GM19025 (cell line): ENCODE results near the gene LIPG.

Experiments used
- ATAC-seq: cut with Tn5 transposase; IDR thresholded peaks from one replicate; pipeline ENCODE4 v1.9.1; 2021; ENCODE audit warnings: mild to moderate bottlenecking, low read depth, moderate library complexity; ENCODE audit not compliant: unreplicated experiment

The LIPG gene

GRCh38 chr18:49630246-49630699, 68.4 kb downstream of the LIPG start:
- ATAC-seq: no peak

DNA sequence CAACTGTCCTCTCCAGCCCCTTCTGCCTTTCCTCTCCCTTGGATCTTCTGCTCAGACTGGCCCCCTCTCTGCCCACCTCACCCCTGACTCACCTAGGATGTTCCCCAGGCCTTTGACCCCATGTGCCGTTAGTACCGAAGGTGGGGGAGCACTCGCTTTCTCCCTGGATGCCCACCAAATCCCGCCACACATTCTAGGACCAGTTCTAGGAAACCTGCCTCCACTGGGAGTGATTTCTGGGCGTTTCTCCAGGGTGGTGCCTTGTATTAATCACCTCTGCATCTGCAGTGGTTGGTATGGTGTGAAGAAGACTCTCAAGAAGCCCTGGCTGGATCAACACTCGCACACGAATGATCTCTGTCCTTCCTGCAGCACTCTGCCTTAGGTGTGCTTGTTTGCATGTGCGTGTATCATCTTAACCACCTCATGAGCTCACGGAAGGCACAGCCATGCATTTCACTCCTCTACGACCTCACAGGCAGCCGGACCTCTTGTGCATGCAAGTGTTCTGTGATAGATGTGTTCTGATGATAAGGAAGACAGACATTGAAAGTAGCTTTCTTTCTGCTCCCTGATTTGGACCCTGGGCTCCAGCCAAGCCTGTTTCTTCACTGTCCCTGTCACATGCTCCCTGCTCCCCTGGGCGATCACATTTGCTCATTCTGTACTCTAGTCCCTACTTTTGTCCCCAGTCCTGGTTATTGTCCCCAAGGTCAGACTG, 69.4 kb downstream of the LIPG start:
- no peak for ATAC-seq

- ATAC-seq: no peak
Observed at GRCh38 chr18:49632588-49632987, 70.7 kb downstream of the LIPG start.

DNA sequence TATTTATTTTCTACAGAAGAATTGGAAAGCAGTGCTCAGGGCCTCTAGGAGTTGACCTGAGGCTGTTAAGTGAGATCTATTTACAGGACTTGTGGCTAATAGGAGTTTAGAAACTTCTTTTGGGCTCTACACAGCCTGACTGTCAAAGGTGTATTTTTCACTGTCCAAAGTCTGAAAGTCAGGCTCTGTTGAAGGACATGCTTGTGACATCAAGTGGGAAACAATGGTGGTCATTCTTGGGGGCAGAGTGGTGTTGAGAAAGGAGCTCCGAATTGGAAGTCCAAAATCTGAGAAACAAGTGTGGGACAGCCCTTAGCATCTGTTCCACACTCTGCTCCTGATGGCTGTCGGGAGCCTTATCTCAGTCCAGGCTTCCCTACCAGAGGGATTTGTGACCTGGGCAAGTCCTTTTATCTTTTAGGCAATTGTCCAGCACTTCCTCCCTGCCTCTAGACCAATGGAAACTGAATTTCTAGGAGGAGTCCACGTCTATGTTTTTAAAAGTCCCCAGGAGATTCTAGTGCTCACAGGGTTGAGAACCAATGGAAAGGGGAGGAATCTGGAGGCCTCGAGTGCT, 76.4 kb downstream of the LIPG start:
- ATAC-seq: no peak

- no peak for ATAC-seq
Observed at GRCh38 chr18:49638891-49639557, 77.2 kb downstream of the LIPG start.

DNA sequence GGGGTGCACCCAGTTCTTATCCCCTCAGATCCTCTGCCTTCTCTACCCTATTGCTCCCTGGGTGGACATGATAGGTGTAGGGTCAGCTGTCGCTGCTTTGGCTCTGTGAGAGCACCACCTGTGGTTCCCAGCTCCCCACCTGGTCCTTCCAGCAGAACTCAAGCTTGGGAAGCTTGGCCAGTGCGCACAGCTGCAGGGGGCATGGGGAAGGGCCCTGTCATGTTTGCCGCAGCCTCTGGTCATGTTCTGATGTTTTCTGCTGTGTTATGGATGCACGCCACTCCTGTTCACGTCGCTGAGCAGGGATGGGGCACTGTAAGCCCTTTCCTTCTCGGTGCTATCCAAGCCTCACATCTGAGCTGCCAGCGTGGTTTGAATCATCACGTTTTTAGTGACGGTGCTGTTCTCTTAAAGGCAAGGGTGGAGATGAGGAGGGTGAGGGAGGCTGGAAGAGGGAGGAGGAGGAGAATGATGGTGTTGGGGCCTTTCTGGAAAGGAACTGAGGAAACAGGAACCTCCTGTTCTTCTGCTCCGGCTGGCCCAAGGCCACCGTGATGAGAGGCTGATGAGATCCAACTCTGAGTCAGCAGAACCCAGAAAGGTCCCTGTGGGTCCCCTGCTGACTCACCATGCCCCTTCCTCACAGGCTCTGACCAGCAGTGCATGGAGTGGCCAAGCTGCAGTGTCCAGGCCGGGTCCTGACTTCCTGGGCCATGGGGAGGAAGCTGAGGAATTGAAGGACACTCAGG, 78.0 kb downstream of the LIPG start:
- ATAC-seq: no peak

GRCh38 chr18:49640741-49641140, 78.9 kb downstream of the LIPG start:
- ATAC-seq: no peak

DNA sequence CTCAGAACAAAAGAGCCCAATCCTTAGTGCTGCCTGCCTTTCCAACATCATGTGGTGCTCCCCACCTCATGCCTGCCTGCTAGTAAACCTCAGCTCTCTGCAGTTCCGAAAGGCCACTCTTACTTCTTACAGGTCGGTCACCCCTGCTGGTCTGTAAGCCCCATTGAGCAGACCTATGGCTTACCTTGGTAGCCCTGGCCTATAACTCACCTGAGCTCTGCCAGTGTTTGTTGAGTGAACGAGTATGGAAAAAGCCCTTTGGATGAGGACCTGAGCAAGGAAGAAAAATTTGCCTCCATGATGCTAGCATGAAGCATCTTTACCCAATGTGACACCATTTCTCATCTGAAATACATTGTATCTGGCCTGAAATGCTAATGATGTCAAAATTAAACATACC, 83.3 kb downstream of the LIPG start:
- ATAC-seq: no peak

DNA sequence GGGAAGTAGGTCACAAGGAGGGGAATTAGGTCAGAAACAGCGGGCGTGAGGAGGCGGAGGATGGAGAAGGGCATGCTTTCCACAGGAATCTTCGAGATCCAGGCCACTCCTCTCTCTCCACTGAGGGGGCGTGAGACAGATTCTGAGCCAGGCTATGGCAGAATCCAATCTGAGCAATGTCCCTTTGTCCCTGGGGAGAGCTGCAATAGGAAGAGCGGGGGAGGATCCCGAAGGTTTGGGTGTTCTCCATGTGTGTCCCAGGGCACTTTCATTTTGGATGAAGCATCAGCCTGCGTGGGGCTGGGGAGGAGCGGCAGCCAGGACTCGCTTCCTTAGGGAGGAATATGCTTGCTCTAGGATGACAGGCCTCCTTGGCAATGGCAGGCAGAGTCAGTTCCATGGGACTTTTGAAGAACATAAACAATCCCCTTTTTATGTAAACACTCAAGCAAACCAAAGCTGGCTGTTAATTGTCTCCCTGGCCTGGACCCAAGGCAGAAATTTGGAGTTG, 84.0 kb downstream of the LIPG start:
- ATAC-seq: no peak

GRCh38 chr18:49646873-49647272, 85.0 kb downstream of the LIPG start:
- no peak for ATAC-seq

GRCh38 chr18:49647496-49648168, 85.8 kb downstream of the LIPG start:
- ATAC-seq: no peak

- ATAC-seq: no peak
Observed at GRCh38 chr18:49648326-49648725, 86.5 kb downstream of the LIPG start.
